ENCODE results near the gene TSPAN5. TPM values are rescaled to one million over a fixed set of nuclear protein-coding genes. Genes with fewer than 3 reads are reported as not detected.

TSPAN5 gene
- polyA plus RNA-seq, 1 experiment, result 190 TPM

- DNase-seq (ENCODE audit: low read depth, low spot score), result no peak
- Histone ChIP-seq H3K27me3 (ENCODE audit: control insufficient read depth, insufficient read depth, low read length) (no peaks in the 10 kb centered on the region), H3K9me3 (ENCODE audit: control insufficient read depth, insufficient read depth, low read length) (no peaks in the 10 kb centered on the region), H3K4me3 (ENCODE audit: low read depth, low read length) (no peak overlapping the region; the same call in 1 of the 2 replicates), H3K27ac (ENCODE audit: low read depth, low read length) (no peak overlapping the region)
- CTCF ChIA-PET, result no interaction called here
- POLR2A ChIA-PET, result no interaction called here
- TF ChIP-seq CTCF (IDR thresholded peaks at IDR 0.05; ENCODE audit: low read depth, low read length), result no peak
These were observed 54.5 kb downstream of the TSPAN5 start for GRCh38 chr4:98603683-98604521.

- Histone ChIP-seq H3K27me3 (ENCODE audit: control insufficient read depth, insufficient read depth, low read length) (no peaks in the 10 kb centered on the region), H3K9me3 (ENCODE audit: control insufficient read depth, insufficient read depth, low read length) (peaks cover 4% of the 10 kb centered on the region; the same call in 1 of the 2 replicates), H3K27ac (ENCODE audit: low read depth, low read length) (no peak overlapping the region), H3K4me3 (ENCODE audit: low read depth, low read length) (no peak overlapping the region)
- DNase-seq (ENCODE audit: low read depth, low spot score), result no peak
- POLR2A ChIA-PET, result no interaction called here
- CTCF ChIA-PET, result interaction anchor here (0.6 kb wide), 1 partner anchor 873 kb away, joined by 6 read pairs; no protein-coding TSS in a partner anchor
- TF ChIP-seq CTCF (IDR thresholded peaks at IDR 0.05; ENCODE audit: low read depth, low read length), result no peak
These were observed 56.1 kb downstream of the TSPAN5 start for GRCh38 chr4:98602270-98602669.

DNA sequence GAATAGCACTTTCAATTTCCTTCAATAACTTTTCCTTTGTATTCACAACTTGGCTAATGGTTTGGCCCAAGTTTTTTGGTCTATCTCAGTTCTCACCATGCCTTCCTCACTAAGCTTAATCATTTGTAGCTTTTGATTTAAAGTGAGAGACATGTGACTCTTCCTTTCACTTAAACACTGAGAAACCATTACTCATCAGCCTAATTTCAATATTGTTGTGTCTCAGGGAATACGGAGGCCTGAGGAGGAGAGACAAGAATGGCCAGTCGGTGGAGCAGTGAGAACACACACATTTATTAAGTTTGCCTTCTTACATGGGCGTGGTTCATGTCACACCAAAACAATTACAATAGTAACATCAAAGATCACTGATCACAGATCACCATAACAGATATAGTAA lies 56.7 kb downstream of the TSPAN5 start:
- no peak for DNase-seq (ENCODE audit: low read depth, low spot score)

DNA sequence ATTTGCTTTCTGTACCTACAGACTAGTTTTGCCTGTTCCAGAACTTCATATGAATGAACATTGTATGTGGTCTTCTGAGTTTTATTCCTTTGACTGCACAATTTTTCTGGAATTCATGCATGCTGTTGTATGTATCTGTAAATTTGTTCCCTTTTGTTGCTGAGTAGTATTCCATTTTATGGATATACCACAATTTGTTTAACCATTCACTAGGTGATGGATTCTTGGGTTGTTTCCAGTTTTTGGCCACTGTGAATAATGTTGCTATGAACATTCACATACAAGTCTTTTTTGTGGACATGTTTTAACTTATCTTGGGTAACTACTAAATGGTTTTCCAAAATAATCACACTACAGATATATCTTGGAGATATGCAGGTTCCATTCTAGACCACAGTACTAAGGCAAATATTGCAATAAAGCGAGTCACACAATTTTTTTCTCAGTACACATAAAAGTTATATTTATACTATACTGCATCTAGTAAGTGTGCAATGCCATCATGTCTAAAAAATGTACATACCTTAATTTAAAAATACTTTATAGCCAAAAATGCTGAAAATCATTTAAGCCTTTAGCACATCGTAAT lies 58.7 kb downstream of the TSPAN5 start:
- Histone ChIP-seq H3K27ac (ENCODE audit: low read depth, low read length) (no peak overlapping the region), H3K9me3 (ENCODE audit: control insufficient read depth, insufficient read depth, low read length) (peaks cover 4% of the 10 kb centered on the region; the same call in 1 of the 2 replicates), H3K4me3 (ENCODE audit: low read depth, low read length) (no peak overlapping the region), H3K27me3 (ENCODE audit: control insufficient read depth, insufficient read depth, low read length) (no peaks in the 10 kb centered on the region)
- ChIA-PET POLR2A (no interaction called here), CTCF (no interaction called here)
- DNase-seq (ENCODE audit: low read depth, low spot score), result no peak
- TF ChIP-seq CTCF (IDR thresholded peaks at IDR 0.05; ENCODE audit: low read depth, low read length), result no peak

More for the DNA sequence above, 56.7 kb downstream of the TSPAN5 start:
- Histone ChIP-seq H3K9me3 (ENCODE audit: control insufficient read depth, insufficient read depth, low read length) (peaks cover 4% of the 10 kb centered on the region; the same call in 1 of the 2 replicates), H3K27me3 (ENCODE audit: control insufficient read depth, insufficient read depth, low read length) (no peaks in the 10 kb centered on the region), H3K4me3 (ENCODE audit: low read depth, low read length) (no peak overlapping the region), H3K27ac (ENCODE audit: low read depth, low read length) (no peak overlapping the region)
- ChIA-PET POLR2A (no interaction called here), CTCF (interaction anchor here (0.6 kb wide), 1 partner anchor 873 kb away, joined by 6 read pairs; no protein-coding TSS in a partner anchor)
- TF ChIP-seq CTCF (IDR thresholded peaks at IDR 0.05; ENCODE audit: low read depth, low read length), result no peak

- no peaks in the 10 kb centered on the region for H3K27me3 ChIP-seq (ENCODE audit: control insufficient read depth, insufficient read depth, low read length)
- no peak overlapping the region for H3K27ac ChIP-seq (ENCODE audit: low read depth, low read length)
- no peak overlapping the region for H3K4me3 ChIP-seq (ENCODE audit: low read depth, low read length)
- TF ChIP-seq CTCF (IDR thresholded peaks at IDR 0.05; ENCODE audit: low read depth, low read length), result no peak
- no peak for DNase-seq (ENCODE audit: low read depth, low spot score)
- no peaks in the 10 kb centered on the region; the same call in 1 of the 2 replicates for H3K9me3 ChIP-seq (ENCODE audit: control insufficient read depth, insufficient read depth, low read length)
- ChIA-PET POLR2A (no interaction called here), CTCF (no interaction called here)
These were observed 71.5 kb downstream of the TSPAN5 start for GRCh38 chr4:98586962-98587354.

Data from AG04450 (cell line).